Stomach (tissue), 4 donors: Measurements from ENCODE around the gene OPN5.

Experiments
- POLR2AphosphoS5 ChIP-seq, 3 donors: sonication (generic); formaldehyde crosslinking; IDR thresholded peaks; one replicate each; pipeline ENCODE4 v1.6.1; 2016; ENCODE audit warnings: antibody characterized with exemption in 3 of 3
- TF ChIP-seq, protein P1 (sequence below), 7 experiments: fragments of 450-650 bp in 4 of 7; fragments of 200-600 bp in 3 of 7; sonication (generic) in 3 of 7; IDR thresholded peaks; one replicate each; pipeline ENCODE4 v1.5.1; 2016 to 2019; ENCODE audit warnings: antibody characterized with exemption in 7 of 7, control low read depth in 2 of 7, mild to moderate bottlenecking in 1 of 7

DNA sequence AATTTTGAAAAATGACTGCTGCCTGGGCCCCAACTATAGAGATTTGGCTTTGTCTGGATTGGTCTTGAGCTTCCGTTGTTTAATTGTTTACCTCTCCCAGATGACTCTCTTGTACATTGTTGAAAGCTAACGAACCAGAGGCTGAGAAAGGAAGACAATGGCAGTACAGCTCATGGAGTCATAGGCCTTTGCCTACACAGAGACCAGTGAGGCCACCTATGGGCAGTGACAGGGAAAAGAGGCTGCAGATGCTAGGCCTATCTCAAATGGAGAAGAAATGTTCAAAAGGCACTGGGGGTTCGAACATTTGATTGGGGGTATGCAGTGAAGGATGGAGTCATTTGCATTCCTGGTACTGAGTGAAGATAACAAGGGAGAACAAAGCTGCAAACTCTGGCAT lies 29.1 kb downstream of the OPN5 start:
- TF ChIP-seq, protein P1, sequence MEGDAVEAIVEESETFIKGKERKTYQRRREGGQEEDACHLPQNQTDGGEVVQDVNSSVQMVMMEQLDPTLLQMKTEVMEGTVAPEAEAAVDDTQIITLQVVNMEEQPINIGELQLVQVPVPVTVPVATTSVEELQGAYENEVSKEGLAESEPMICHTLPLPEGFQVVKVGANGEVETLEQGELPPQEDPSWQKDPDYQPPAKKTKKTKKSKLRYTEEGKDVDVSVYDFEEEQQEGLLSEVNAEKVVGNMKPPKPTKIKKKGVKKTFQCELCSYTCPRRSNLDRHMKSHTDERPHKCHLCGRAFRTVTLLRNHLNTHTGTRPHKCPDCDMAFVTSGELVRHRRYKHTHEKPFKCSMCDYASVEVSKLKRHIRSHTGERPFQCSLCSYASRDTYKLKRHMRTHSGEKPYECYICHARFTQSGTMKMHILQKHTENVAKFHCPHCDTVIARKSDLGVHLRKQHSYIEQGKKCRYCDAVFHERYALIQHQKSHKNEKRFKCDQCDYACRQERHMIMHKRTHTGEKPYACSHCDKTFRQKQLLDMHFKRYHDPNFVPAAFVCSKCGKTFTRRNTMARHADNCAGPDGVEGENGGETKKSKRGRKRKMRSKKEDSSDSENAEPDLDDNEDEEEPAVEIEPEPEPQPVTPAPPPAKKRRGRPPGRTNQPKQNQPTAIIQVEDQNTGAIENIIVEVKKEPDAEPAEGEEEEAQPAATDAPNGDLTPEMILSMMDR (IDR thresholded peaks at IDR 0.05): no peak
- no peak for TF ChIP-seq POLR2AphosphoS5 (IDR thresholded peaks at IDR 0.05)
